Activated CD8-positive, alpha-beta T cell treated with anti-CD3 and anti-CD28 coated beads for 36 hours (primary cell): ENCODE results near the gene PNMT. TPM values are rescaled to one million over a fixed set of nuclear protein-coding genes. Genes with fewer than 3 reads are reported as not detected.

Source experiments
- ATAC-seq: fragments of 200-7000 bp; cut with Tn5 transposase; one replicate; pipeline ENCODE4 v1.10.0; 2021; ENCODE audit warnings: mild to moderate bottlenecking, moderate library complexity
- CTCF ChIA-PET: fragments of 350-600 bp; sonication (Branson Sonifier 250); formaldehyde crosslinking; loops from one replicate; lab custom pipeline; 2021; ENCODE audit warnings: antibody characterized with exemption; lab: Charles Lee
- POLR2A ChIA-PET: fragments of 350-600 bp; sonication (Branson Sonifier 250); formaldehyde crosslinking; loops from one replicate; lab custom pipeline; 2021; ENCODE audit warnings: antibody characterized with exemption; lab: Charles Lee
- DNase-seq: peaks from one replicate; pipeline ENCODE4 v3.0.0-alpha.2; 2020
- H3K27ac Mint-ChIP-seq: one replicate; pipeline ENCODE4 v1.8.0; 2021; ENCODE audit warnings: mild to moderate bottlenecking, mixed read lengths
- H3K27me3 Mint-ChIP-seq: one replicate; pipeline ENCODE4 v1.8.0; 2021; ENCODE audit warnings: mixed read lengths
- H3K36me3 Mint-ChIP-seq: one replicate; pipeline ENCODE4 v1.8.0; 2021; ENCODE audit warnings: low read depth, mixed read lengths
- H3K4me1 Mint-ChIP-seq: one replicate; pipeline ENCODE4 v1.8.0; 2021; ENCODE audit warnings: low read depth, mixed read lengths
- H3K4me3 Mint-ChIP-seq: one replicate; pipeline ENCODE4 v1.8.0; 2021; ENCODE audit warnings: mild to moderate bottlenecking, moderate library complexity, mixed read lengths
- H3K9me3 Mint-ChIP-seq: one replicate; pipeline ENCODE4 v1.8.0; 2021; ENCODE audit warnings: mixed read lengths
- intact Hi-C: fragments of 100-400 bp; cut with micrococcal nuclease; formaldehyde crosslinking; loops from one replicate; pipeline ENCODE4 v1.10.0; 2022
- total RNA-seq, 2 experiments: library from RNA; stranded (reverse); gene quantifications; one replicate each; pipeline ENCODE4 v1.2.3, GENCODE V29; 2021
- TF ChIP-seq, protein P1 (sequence below): fragments of 200-600 bp; IDR thresholded peaks from one replicate; pipeline ENCODE4 v1.8.0; 2022; ENCODE audit warnings: antibody characterized with exemption, mild to moderate bottlenecking

PNMT gene
- total RNA-seq, 2 experiments from 2014 or later = 0.40 TPM; not detected in 1

DNA sequence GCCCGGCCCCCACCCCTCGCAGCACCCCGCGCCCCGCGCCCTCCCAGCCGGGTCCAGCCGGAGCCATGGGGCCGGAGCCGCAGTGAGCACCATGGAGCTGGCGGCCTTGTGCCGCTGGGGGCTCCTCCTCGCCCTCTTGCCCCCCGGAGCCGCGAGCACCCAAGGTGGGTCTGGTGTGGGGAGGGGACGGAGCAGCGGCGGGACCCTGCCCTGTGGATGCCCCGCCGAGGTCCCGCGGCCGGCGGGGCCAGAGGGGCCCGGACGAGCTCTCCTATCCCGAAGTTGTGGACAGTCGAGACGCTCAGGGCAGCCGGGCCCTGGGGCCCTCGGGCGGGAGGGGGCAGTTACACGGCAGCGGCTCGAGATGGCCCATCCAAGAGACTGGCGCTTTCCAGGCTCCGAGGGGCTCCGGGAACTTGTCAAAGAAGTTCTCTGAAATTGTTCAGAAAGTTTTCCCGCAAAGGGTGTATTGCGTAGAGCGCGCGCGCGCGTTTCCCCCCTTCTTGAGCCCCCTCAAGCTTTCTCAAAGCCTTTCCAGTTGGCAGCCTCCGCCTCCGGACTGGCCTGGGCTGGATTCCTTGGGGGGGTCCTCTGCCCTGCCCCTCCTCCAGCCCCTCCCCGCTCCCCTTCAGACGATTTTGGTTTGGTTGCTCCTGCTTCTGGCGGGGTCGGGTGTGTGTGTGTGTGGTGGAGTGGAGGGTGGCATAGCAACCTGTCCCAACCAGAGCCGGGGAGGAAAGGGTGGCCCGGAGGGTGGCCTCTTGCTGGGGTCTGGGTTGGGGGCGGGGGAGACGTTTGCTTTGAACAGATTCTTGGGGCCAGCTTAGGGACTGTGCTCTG lies 32.1 kb downstream of the PNMT start:
- no peak overlapping the region for H3K27ac Mint-ChIP-seq
- H3K27me3 Mint-ChIP-seq = peaks cover 29% of the 10 kb centered on the region
- CTCF ChIA-PET = interaction anchor here (1.0 to 1.8 kb wide), 4 partner anchors 30 to 280 kb away, joined by 3 to 7 read pairs (median 4); partner anchors contain the start of genes MIEN1 and PSMD3
- H3K9me3 Mint-ChIP-seq = no peaks in the 10 kb centered on the region
- H3K36me3 Mint-ChIP-seq = peaks cover 2% of the 10 kb centered on the region
- POLR2A ChIA-PET = interaction anchor here (0.6 to 1.2 kb wide), 3 partner anchors 13 to 77 kb away, joined by 3 to 6 read pairs (median 3); partner anchors contain the start of genes MIEN1 and PGAP3
- no peak for DNase-seq
- TF ChIP-seq, protein P1, sequence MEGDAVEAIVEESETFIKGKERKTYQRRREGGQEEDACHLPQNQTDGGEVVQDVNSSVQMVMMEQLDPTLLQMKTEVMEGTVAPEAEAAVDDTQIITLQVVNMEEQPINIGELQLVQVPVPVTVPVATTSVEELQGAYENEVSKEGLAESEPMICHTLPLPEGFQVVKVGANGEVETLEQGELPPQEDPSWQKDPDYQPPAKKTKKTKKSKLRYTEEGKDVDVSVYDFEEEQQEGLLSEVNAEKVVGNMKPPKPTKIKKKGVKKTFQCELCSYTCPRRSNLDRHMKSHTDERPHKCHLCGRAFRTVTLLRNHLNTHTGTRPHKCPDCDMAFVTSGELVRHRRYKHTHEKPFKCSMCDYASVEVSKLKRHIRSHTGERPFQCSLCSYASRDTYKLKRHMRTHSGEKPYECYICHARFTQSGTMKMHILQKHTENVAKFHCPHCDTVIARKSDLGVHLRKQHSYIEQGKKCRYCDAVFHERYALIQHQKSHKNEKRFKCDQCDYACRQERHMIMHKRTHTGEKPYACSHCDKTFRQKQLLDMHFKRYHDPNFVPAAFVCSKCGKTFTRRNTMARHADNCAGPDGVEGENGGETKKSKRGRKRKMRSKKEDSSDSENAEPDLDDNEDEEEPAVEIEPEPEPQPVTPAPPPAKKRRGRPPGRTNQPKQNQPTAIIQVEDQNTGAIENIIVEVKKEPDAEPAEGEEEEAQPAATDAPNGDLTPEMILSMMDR = no peak
- ATAC-seq = no peak
- intact Hi-C loops = no loop called here
- H3K4me3 Mint-ChIP-seq = no peak overlapping the region
- peaks cover 8% of the 10 kb centered on the region for H3K4me1 Mint-ChIP-seq

DNA sequence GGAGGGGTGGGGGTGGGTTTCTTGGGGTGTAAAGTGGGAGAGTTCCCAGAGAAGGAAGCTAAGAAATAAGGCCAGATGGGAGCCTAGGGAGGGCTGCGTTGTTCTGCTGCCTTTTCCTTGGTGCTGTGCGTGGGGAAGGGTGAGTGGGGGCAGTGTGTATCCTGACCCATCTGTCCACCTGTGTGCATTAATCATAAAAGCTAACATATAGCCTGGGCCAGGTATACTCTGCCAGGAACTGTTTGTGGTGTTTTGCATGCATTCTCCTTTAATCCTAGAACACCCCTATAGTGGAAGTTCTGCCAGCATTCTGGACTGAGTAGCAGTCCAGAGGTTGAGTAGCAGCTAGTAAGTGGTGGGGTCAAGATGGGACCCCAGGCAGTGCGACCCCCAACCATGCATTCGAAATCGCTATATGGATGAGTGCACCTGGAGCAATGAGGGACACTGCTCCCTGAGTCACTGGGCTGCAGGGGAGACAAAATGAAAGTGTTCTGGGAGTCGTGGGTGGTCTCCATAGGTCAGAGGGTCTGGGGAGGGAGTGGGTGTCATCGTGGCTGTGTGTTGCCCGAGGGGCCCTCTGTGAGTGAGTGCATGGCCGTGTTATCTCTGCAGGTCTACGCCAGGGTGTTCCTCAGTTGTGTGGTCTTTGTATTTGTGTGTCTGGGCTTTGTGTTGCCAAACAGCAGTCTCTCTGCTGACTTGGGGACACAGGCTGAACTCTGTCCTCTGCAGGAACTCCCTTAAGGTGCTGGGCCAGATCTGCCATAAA lies 32.9 kb downstream of the PNMT start:
- H3K4me1 Mint-ChIP-seq = peaks cover 8% of the 10 kb centered on the region
- ChIA-PET CTCF (interaction anchor here (1.0 to 1.8 kb wide), 4 partner anchors 29 to 279 kb away, joined by 3 to 7 read pairs (median 4); partner anchors contain the start of genes MIEN1 and PSMD3), POLR2A (interaction anchor here (1.2 kb wide), 1 partner anchor 14 kb away, joined by 3 read pairs; the partner anchor contains the start of gene PGAP3)
- H3K9me3 Mint-ChIP-seq = no peaks in the 10 kb centered on the region
- peaks cover 2% of the 10 kb centered on the region for H3K36me3 Mint-ChIP-seq
- peaks cover 29% of the 10 kb centered on the region for H3K27me3 Mint-ChIP-seq
- intact Hi-C loops = no loop called here
- ATAC-seq (no peak), DNase-seq (no peak)
- no peak overlapping the region for H3K27ac Mint-ChIP-seq
- no peak overlapping the region for H3K4me3 Mint-ChIP-seq
- TF ChIP-seq, protein P1 = no peak

DNA sequence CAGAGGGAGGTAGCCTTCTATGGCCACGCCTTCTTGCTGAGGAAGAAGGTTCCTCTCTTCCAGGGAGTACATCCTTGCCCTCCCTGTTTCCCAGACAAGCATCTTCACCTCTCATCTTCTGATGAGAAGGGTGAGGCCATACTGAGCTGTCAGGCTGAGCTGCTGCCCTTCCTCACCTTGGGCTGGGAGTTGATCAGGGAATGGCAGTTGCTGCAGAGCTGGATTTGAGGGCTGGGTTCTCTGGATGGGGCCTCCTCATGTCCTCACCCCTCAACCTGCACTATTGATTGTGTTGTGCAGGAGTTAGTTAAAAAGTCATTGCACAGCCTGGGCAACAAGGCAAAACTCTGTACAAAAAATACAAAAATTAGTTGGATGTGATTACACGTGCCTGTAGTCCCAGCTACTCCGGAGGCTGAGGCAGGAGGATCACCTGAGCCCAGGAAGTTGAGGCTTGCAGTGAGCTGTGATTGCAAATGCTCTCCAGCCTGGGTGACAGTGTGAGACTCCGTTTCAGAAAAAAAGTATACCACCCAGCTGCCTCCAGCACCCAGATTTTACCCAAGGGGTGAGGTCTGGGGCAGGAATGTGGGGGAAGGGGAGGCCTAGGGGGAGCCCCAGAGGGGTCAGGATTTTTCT lies 33.6 kb downstream of the PNMT start:
- no peak for ATAC-seq
- POLR2A ChIA-PET = no interaction called here
- Mint-ChIP-seq H3K36me3 (peaks cover 2% of the 10 kb centered on the region), H3K27ac (no peak overlapping the region), H3K27me3 (peaks cover 29% of the 10 kb centered on the region), H3K4me3 (no peak overlapping the region), H3K9me3 (no peaks in the 10 kb centered on the region), H3K4me1 (peaks cover 11% of the 10 kb centered on the region)
- DNase-seq = no peak
- intact Hi-C loops = no loop called here
- CTCF ChIA-PET = interaction anchor here (1.2 kb wide), 1 partner anchor 19 kb away, joined by 3 read pairs; no protein-coding TSS in a partner anchor
- TF ChIP-seq, protein P1 = no peak

DNA sequence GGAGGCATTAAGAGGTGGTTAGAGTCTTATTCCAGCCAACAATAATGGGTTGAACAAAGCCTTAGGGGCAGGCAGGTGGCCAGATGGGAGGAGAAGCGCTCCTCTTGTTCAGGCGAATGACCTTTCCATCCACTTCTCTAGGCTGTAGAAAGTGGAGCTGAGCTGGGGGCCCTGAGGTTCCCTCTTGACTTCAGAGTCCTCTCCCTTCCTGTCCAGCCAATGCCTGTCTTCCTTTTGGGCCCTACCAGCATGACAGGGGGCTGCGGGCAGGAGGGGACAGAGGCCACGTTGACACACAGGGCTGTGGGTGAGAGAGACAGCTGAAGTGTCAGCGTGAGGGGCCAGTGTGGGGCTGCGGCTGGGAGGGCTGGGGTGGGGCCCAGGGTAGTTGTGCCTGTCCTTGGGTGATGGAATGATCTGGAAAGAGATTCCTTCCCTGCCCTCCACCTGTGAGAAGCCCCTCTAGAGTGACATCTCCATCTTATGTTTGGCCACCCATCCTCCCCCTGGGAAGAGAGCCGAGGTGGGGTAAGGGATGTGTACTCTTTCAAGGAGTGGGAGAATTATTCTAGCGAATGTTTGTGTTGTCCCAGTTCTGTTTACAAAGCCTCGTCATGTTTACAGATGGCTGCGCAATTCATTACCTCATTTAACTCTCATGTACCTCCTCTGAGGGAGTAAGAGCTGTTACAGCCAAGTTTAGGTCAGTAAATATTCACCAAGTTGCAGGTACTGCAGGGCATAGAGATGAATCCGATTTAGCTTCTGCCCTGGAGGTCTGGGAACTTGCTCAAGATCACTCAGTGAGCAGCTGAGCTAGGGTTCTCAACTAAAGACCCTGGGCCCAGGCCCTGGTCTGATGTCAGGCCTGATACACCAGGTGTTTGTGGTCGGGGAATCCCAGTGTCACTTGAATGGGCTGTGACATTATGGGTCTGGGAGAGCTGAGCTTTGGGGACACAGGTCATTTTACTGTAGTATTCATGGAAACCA lies 34.9 kb downstream of the PNMT start:
- Mint-ChIP-seq H3K9me3 (no peaks in the 10 kb centered on the region), H3K36me3 (peaks cover 2% of the 10 kb centered on the region), H3K4me1 (peaks cover 17% of the 10 kb centered on the region), H3K4me3 (no peak overlapping the region), H3K27me3 (peaks cover 27% of the 10 kb centered on the region), H3K27ac (no peak overlapping the region)
- intact Hi-C loops = no loop called here
- TF ChIP-seq, protein P1 = no peak
- DNase-seq = peak; percentile 31
- CTCF ChIA-PET = interaction anchor here (0.8 to 1.5 kb wide), 6 partner anchors 11 to 82 kb away, joined by 3 to 5 read pairs (median 3); partner anchors contain the start of gene PNMT
- POLR2A ChIA-PET = no interaction called here
- ATAC-seq = no peak
